Nucleus accumbens (tissue), 56 donors: ENCODE measurements around the gene GABRA4.

Experiments
- DNase-seq, 56 donors: peaks; one replicate each; lab custom pipeline; 2025; lab: John Stamatoyannopoulos, UW

GABRA4 gene

DNA sequence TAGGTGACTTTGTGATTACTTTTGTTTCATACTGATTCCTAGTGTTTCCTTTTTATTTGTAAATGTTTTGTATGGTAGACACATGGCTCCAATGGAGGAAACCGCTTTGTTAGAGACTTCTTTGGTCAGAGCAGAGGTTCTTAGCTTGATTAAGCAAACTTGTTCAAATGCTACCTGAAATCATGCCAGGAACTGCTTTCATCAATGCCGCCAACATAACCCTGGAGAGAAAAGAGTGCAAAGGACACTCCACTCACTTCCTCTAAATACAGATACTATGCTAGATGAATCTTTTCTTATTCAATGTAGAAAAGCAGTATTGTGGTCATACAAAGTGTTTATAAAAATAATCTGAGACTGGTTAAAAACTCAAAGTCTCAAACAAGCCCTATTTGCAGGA is 58.7 kb downstream of the GABRA4 start:
- no peak for DNase-seq

DNA sequence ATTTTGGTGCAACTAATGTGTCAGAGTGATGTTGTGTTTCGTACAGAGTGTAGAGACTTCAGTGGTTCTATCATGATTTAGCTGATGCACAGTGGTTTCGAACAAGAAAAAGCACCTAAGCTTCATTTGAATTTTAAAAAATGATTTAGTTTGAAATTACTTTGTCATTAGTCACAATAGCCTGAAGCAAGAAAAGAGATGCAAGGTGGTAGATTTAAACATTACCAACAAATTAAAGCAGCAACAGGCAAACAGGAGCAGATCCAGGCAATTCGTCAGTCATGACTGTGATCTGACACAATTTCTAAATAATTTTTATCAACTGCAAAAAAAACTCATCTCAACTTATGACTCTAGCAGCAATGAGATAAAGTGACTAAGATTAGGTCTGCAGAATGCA is 59.7 kb downstream of the GABRA4 start:
- no peak for DNase-seq

DNA sequence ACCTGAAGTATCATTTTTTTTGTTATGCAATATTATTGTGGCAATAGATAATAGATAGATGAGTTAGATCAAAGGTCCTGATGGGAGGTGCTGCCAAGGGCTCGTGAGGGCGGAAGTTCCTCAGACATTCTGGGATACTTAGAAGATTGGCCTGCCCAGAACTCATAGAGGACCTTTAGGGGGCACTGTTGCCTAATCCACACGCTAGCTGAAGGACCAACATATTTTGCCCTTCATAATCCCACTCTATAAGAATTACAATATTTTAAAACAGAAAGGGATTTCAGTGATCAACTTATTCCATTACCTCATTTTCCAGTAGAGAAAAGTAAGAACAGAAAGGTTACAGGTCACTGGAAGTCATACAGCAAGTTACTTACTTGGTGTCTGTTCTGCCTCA is 61.4 kb downstream of the GABRA4 start:
- peak in 22 of 56 donors; percentile 1 to 39 (median 20) for DNase-seq

DNA sequence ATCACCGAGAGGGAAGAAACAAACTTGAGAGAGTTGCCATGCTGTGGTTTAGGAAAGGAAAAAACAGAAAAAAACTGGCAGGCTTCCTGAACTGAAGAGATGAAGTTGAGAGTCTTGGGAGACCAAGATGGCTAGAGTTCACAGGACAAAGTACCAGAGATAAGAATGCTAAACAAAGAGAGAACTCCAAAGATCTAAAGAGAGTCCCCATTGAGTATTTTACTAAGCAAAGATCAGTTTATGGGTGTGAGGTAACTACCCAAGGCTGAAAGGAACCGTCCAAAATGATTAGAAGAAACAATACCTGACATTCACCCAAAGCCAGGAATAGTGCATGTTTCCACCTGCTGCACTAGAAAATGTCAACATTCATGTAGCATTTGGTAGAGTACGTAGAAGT is 62.5 kb downstream of the GABRA4 start:
- DNase-seq: no peak

DNA sequence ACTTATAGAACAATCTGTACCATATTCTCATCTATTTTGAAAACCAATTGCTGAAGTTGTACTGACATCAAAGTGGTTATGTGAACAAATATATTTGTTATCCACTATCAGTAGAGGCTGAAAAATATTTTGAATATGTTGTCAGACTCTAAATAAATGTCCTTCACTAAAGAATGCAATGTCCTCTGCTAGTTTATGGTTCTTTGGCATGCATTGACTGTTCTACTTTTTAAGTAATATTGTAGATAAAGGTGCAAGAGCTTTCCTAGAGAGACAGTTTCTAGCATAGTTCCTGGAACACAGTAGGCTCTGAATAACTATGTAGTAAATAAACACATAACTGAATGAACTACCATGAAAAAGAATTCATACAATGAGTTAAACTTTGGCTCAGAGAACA is 66.2 kb downstream of the GABRA4 start:
- DNase-seq: no peak

DNA sequence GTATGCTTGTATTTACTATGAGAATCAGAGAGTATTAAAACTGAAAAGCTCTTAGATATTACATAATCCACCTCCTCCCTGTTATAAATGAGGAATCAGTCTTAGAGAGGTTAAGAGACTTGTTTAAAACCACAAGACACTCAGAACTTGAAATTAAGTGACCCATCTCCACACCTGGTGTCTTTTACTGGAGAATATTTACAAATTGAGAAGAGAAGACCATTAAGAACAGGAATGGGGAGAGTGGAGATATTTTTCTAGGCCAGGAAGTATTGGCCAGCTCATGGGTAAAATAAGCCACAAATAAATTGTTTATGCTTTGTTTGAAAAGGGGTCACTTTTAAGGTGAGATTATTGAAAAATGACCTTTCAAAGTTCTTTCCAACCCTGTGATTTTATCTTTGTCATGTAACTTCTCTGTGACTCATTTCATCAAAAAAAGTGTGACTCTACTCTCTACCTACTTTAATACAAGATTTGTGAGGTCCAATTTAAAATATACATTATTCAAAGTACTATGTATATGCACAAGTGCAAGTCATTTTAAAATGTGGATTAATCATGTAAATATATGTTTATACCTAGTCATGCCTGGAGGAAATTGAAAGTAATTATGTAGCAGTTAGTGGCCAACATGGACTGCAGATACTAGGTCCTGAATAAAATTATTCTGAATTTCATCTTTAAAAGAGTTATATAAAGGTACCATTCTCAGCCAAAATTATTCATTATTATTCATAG is 68.4 kb downstream of the GABRA4 start:
- DNase-seq: no peak

DNA sequence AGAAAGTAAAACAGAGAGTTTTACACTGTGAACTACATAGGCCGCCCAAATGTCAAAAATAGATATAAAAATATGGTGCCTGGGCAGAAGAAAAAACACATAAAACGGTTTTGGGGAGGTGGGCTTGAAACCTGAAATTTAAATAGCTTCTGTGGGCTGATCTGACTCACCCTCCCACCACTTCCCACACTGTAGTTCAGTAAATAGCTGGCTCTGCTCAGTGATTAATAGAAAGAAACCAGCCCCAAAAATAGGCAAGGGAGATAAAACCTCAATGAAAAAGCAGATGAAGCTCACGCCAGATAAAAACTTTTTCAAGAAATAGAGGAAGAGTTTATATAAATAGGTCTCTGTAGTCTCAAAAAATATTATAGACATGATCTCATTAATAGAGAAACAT is 71.2 kb downstream of the GABRA4 start:
- peak in 1 of 56 donors; percentile 6 for DNase-seq

DNA sequence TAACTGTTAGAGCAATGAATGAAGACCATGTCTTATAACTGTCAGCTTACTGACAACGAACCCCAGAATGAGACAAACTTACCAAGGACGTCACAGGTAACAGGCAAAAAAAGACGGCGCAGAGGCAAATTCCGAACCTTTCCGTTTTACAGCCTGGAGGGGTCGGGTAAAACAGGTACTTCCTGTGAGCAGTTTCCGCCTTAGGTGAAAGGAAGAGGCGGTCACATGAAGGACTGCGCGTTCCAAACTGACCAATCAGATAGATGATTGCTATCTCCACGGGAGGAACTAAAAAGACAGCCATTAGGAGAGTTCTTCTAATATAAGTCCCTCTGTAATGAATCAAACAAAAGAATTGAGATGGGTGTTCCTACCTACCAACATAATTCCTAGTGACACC is 84.3 kb downstream of the GABRA4 start, which contains the start of gene COX7B2:
Gene COX7B2 (minus strand): TSS at position 168 of the 400 bp plus-strand sequence. CDS start 174,053 bp downstream, outside the sequence.
- DNase-seq: no peak

DNA sequence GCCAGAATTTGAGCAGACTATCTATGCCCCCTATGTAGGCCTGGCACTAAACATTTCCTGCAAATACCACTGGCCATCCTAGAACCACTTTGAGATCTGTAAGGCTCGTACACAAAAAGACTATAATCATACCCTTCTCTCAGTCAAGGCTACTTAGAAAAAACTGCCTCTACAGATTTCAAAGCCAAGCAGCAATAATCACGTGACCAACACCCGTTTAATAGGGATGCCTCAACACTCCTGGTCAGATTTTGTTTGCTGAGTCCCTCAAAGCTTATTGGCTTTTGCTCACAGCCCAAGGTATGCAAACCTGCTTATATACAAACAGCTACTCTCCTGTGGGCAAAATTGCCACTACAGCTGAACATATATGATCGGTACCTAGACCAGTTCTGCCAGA is 85.2 kb downstream of the GABRA4 start:
- no peak for DNase-seq

DNA sequence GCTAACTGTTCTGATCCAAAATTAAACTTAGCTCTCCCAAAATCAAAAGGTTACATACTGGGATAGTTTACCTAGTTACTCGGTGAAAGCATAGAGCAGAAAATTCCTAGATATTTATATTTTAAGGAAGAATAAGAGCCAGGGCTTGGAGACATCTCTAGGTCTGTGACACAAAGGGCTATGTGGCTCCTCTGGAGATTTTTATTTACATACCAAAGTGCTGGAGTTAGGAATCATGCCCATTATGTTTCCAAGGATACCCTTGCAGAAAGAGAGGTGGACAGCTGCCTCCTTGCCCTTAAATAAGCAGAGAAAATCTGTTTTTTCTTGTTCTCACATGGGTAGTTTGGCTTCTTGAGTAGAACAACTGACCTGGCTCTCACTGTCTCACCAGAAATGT is 93.3 kb downstream of the GABRA4 start:
- no peak for DNase-seq

DNA sequence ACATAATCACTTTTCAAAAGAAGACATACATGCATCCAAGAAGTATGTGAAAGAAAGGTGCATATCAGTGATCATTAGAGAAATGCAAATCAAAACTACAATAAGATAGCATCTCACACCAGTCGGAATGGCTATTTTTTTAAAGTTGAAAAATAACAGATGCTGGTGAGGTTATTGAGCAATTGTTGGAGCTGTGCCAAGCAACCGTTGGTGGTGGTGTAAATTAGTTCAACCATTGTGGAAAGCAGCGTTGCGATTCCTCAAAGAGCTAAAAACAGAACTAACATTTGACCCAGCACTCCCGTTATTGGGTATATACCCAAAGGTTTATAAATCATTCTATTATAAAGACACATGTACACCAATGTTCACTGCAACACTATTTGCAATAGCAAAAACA is 98.6 kb downstream of the GABRA4 start:
- no peak for DNase-seq

DNA sequence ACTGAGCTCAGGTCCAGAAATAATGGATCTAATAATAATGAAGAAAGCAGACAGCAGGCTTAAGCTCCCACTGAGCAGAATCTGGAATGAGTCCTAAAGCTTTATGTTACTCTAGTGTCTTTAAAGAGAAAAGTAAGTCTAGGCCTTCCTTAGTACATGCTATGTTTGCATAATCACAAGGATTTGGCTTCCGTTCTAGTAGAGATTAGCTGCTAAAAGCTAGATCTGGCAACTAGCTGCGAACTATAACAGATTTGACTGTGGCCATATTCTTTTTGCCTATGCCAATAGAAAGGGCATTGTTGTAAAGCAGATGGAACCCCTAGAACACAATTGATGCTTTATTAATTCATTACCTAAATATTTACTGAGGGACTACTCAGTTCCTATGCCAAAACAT is 103.3 kb downstream of the GABRA4 start:
- no peak for DNase-seq

DNA sequence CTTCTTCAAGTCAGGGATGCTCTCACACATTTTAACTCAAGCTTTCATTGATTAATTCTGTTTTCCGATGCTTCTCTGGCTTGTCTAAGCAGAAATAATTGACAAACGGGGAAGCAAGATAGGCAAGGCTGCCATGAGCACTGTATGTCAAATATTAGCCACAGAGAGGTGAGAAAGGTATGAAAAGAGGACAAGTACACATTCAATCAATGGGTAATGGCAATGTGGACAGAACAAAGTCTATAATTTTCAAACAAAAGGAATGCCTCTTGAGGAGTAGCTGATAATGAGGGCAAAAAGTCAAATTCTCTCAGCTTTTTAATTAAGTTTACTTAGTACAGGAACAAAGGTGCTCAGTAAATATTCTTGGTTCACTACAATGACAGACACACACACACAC is 104.0 kb downstream of the GABRA4 start:
- no peak for DNase-seq

DNA sequence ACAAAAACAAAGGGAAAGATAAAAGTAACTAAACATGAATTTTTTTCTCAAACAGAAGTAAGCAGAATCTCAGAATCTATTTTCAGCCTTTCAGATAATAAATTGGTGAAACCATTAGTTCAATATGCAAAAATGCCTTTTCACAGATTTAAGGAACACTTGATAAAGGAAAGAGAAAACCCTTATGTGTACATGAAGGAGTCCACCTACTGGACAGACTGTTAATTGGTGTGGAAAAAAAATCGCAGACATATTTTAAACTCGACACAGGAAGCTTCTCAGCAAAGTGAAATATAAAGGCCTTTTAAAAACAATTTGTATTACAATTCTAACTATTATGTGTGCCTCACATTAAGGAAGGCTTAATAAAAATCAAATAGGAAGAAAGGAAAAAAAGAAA is 106.7 kb downstream of the GABRA4 start:
- DNase-seq: no peak

DNA sequence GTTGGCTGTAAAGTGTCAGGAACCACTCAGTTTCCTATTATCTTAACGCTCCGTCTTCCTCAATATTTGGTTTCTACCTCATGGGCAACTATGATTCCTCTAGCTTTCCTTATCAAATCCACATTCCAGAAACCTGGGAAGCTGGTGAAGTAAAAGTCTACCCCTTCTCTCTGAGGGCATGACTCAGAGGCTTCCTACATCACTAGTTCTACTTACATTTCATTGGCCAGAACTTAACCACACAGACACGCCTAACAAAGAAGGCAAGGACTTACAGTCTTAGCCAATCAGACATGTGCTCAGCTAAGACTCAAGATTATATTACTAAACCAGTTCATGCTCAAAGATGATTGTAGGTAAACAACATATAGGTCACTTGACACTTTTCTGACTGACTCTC is 114.7 kb downstream of the GABRA4 start:
- no peak for DNase-seq

DNA sequence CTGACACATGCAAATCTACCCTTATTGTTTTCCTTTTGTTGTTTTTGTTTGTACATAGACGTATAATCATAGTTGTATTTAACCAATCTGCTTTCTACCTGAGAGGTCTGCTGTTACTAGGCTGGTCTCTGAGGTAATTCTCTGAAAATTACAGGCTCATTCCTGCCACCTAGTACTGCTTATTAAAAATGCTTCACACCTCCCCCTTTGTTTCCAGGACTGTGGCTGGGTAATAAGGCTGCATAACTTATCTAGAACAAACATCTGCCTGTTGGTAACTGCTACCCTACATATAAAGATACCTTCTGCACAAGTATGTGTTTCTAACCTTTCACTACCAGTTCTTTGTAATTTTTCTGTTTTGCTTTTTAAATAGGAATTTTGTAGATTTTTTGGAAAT is 118.6 kb downstream of the GABRA4 start:
- no peak for DNase-seq

DNA sequence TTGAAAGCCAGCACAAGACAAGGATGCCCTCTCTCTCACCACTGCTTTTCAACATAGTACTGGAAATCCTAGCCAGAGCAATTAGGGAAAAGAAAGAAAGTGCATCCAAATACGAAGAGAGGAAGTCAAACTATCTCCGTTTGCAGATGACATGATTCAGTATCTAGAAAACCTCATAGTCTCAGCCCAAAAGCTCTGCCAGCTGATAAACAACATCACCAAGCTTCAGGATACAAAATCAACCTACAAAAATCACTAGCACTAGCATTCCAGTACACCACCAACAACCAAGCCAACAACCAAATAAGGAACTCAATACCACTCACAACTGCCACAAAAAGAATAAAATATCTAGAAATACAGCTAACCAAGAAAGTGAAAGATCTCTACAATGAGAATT is 123.0 kb downstream of the GABRA4 start:
- DNase-seq: no peak
